Measurements from ENCODE around the gene C1orf198.

The C1orf198 gene

DNA sequence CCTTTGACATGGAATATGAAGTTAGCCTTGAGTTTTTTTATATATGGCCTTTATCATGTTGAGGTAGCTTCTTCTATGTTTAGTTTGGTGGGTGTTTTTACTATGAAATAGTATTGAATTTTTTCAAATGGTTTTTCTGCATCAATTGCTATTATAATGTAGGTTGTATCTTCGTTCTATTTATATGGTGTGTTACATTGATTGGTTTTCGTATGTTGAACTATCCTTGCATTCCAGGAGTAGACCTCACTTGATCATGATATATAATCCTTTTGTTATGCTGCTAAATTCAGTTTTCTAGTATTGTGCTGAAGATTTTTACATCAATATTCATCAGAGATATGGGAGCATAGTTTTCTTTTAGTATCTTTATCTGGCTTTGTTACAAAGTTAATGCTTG lies 55.8 kb downstream of the C1orf198 start:
- no peak for DNase-seq (ENCODE audit: low read depth in 1 of 2, low spot score in 1 of 2)

GRCh38 chr1:230809256-230809990 lies 58.9 kb downstream of the C1orf198 start:
- no peak for DNase-seq (ENCODE audit: low read depth in 1 of 2, low spot score in 1 of 2)

GRCh38 chr1:230808281-230808872 lies 59.9 kb downstream of the C1orf198 start:
- DNase-seq (ENCODE audit: low read depth in 1 of 2, low spot score in 1 of 2) = no peak

DNA sequence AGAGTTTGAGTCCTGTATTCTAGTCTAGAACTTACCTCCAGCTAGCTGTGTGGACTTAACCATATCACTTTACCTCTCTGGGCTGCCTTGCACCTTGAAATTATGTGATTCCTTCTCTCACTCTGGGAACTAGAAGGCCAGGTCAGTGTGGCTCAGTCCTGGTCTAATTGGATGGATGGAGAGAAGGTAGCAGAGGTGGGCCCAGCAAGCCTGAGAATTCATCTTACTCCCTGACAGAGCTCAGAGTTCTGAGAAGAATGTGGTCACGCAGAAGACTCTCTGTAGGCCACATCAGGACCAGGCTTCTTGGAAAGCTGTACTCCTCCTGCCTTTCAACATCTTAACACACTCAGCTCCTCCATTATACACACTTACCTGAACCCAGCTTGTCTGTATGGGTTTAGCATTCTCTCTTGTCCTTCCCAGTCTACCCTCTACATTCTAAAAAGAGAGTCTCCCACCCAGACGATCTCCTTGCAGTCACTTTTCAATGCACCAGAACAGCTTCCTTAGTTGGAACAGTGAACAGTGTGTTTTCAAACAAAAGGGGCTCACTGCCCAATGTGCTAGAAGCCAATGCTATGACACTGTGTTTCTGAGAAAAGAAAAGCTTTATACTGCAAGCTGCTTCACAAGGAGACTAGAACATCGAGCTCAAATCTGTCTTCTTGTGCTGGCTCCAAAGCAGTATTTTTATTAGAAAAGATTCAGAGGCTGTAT lies 60.6 kb downstream of the C1orf198 start:
- no peak for DNase-seq (ENCODE audit: low read depth in 1 of 2, low spot score in 1 of 2)

DNA sequence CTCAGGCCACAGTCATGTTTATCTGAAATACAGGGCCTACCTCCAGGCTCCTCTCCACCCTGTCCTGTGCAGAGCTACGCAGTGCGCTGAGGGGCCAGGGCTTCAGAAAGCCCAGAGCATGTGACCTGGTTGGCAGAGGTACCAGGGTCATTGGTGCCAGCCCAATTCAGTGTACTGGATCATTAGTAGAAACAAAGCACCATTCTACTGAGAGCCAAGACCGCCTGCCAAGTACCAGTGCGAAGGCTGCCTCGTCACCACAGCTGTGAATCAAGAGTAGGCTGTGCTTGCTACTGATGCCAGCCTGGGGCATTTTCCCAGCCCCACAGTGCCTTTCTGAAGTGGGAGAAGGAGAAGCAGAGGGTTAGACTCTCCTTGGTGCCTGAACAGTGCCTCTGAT lies 61.3 kb downstream of the C1orf198 start:
- DNase-seq (ENCODE audit: low read depth in 1 of 2, low spot score in 1 of 2) = no peak

GRCh38 chr1:230806552-230806951 lies 61.8 kb downstream of the C1orf198 start:
- no peak for DNase-seq (ENCODE audit: low read depth in 1 of 2, low spot score in 1 of 2)

DNA sequence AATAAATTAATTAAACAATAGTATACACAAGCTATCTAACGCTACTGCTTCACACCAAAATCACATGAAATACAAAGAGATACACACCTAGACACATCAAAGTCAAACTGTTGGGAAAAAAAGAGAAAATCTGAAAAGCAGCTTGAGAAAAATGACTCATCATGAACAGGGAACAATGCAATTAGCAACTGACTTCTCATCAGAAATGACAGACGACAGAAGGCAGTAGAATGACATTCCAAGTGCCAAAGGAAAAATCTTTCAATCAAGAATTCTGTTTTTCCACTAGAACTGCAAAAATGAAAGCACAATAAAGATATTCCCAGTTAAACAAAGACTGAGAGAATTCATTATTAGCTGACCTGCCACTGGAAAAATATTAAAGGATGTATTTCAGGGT lies 63.9 kb downstream of the C1orf198 start:
- DNase-seq (ENCODE audit: low read depth in 1 of 2, low spot score in 1 of 2) = no peak

DNA sequence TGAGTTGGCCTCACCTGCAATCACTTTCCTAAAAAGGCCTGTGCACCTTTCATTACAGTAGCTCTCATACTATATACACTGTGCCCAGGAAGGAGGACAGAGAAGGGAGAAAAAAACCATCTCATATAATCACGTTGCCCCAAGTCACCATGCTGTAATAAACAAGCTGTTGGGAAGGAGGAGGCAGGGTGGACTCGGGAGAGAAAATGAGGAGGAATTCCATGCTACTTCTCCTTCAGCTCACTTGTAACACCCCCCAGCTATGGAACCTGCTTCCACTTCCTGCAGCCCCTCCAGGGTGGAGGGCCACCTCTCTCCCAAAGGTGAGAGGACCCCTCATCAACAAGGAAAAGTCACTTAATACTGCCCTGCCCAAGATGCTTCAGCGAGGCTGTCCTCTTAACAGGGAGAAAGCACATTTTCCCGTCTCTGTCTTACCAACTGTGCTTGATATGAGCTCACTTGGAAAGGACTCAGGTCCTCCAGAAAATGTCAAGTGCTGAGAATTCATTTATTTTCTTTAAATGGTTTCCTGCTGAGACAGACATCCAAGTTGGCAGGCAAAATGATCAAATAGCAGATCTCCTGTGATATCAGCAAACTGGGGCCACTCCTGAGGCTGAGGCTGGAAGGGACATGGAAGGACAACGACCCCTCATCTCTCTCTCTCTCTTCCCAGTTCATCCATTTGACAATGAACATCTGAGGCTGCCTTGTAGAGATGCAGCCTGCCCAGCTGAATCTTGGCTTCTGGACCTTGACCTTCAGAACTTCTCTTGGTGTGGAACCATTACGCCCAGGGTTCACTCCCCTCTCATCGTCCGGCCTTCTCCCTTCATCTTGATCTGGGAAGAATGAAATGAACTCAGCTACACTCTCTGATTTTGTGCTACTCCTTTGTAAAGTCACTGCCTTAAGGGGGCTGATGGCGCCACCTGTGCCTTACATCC lies 67.2 kb downstream of the C1orf198 start:
- no peak for DNase-seq (ENCODE audit: low read depth in 1 of 2, low spot score in 1 of 2)

DNA sequence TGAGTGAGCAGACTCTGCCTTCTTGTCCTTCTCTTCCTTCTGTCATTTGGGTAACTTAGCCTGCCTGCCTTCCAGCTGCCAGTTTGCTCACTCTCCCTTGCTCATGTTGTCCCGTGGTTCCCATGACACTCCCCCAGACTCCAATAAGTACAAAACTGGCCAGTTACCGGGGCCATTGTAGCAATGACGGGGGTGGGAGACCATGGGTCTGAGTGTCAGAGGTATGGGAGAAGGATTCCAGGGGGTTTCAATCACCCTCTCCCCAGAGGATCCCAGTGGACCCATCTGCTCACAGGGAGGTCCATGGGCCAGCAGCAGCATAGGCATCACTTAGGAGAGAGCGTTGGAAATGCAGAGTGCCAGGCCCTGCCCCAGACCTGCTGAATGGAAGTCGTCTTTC lies 69.8 kb downstream of the C1orf198 start:
- no peak for DNase-seq (ENCODE audit: low read depth in 1 of 2, low spot score in 1 of 2)

GRCh38 chr1:230797942-230798365 lies 70.4 kb downstream of the C1orf198 start:
- no peak for DNase-seq (ENCODE audit: low read depth in 1 of 2, low spot score in 1 of 2)

DNA sequence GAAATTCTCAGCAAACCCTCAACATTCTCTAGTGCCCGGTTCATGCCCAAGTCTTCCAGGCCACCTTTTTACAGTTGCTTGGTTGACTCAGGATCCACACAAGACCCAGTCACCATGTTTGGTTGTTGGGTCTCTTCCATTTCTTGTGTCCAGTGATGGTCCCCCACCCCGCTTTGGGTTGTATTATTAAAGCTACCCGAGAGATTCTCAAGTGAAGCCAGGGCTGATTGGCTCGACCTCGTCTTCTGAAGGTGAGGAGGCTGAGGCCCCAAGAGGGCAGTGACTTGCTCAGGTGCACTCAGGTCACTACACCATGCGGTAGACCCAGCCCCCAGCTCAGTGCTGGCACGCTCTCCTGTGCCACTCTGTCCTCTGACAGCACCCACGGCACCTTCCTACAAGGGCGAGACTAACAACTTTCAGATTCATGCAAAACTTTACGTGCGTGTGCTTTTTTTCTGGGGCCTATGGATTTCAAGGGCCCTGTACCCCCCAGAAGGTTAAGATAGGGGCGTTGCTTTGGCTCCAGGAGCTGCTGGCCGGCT lies 70.9 kb downstream of the C1orf198 start:
- DNase-seq (ENCODE audit: low read depth in 1 of 2, low spot score in 1 of 2) = no peak

DNA sequence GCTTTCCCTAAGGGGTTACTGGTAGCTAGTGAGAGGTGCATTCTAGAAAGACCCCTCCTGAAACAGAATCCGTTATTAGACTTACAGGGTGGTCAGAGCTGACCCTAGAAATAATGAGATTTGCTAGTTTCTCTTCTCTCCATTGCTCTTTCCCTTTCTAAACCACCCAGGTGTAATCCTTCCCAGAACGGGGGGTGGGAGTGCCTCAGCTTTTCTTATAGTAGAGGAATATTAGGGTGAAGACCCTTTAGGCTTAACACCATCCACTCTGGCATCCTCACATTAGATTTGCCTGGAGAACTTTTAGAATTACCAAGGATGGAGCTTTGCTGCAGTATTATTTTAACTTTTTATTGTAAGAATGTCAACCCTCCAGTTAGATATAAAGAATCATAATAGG lies 71.7 kb downstream of the C1orf198 start:
- no peak for DNase-seq (ENCODE audit: low read depth in 1 of 2, low spot score in 1 of 2)

DNA sequence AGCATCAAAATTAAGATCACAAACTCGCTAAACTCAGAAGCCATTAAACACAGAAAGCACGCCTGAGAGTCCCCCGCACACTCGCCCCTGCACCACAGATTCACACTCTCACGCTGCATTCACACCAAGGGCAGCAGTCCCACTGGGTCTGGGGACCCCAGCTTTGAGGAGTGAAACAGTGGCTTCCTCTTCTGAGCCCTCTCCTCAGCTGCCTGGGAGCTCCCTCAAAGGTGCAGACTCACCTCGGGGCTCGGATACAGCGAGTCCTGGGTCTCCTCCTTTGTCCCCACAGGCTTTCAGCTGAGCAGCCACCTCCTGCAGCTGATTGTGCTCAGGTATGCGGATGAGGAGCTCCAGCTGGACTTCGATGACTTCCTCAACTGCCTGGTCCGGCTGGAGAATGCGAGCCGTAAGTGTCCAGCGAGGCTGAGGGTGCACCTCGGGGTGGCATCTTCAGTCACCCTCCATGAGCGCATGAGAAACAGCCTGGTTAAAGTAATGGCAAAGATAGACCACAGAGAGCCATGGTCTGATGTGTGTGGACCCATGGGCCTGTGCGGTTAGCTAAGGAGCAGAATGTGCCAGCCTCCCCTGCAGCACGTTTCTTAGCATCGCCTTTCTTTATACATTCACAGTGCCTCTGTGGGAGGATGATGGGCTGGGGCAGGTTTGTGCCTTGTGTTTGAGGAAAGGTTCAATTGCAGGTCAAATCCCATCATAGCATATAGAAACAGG lies 73.3 kb downstream of the C1orf198 start:
- no peak for DNase-seq (ENCODE audit: low read depth in 1 of 2, low spot score in 1 of 2)

- DNase-seq (ENCODE audit: low read depth in 1 of 2, low spot score in 1 of 2) = no peak
Observed at GRCh38 chr1:230794431-230794830, 73.9 kb downstream of the C1orf198 start.

- no peak for DNase-seq (ENCODE audit: low read depth in 1 of 2, low spot score in 1 of 2)
Observed at GRCh38 chr1:230793463-230793745, 74.9 kb downstream of the C1orf198 start.

DNA sequence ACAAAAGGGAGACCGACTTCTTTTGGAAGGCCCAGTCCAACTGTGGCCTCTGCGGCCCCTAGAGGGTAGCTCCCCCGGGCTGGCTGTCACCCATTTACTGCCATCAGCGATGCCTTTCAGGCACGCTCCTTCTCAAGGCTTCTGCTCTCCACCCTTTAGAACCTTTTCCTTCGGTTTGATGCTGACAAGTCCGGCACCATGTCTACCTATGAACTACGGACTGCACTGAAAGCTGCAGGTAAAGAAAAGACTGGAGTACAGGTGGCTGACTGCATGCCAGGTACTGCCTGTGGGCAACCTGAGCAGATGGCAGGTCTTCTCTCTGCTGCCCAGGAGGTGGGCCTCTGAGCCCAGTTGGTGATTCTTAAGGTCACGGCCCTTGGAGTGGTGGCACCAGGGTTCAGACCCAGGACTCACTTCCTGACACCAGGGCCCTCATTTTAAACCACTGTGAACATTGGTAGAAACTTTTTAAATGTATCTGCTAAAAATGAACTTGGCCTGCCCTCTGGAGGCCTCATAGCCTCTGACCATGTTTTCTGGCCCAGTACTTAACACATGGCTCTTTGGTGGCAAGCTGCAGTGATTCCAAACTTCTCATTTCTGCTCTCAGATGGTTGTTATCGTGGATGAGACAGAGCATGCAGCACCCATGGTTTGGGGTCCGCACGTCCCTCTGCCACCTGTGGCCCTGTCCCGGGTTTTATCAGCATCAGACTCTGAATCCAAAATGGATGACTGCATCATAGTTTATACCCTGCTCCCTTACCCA lies 75.4 kb downstream of the C1orf198 start:
- no peak for DNase-seq (ENCODE audit: low read depth in 1 of 2, low spot score in 1 of 2)

DNA sequence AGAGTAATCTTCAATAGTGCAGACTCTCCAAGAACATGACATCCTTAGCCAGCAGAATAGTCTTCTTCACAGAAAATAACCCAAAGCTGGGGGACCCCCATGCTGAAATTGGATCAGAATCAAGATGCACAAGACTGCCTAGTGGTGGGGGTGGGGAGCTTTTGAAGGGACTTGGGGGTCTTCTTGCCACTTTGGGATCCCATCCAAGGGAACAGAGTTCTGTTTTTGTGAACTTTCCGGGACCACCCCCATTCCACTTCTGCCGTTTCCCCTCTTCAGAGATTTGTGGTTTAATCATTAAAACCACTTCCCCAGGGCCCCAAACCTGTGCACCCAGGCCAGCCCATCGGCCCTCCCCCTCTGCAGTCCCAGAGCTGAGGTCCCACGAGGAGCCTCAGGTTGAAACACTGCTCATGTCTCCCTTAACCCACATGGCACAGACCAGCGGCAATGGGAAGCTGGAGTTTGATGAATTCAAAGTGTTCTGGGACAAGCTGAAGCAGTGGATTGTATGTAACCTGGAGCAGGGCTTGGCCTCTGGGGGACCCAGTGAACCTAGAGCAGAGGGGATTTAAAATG lies 76.2 kb downstream of the C1orf198 start:
- no peak for DNase-seq (ENCODE audit: low read depth in 1 of 2, low spot score in 1 of 2)

- no peak for DNase-seq (ENCODE audit: low read depth in 1 of 2, low spot score in 1 of 2)
Observed at GRCh38 chr1:230790026-230790425, 78.3 kb downstream of the C1orf198 start.

- no peak for DNase-seq (ENCODE audit: low read depth in 1 of 2, low spot score in 1 of 2)
Observed at GRCh38 chr1:230788561-230789275, 79.6 kb downstream of the C1orf198 start.

Measured in stimulated activated CD4-positive, alpha-beta T cell treated with anti-CD3 and anti-CD28 coated beads, Interleukin-15, amount 100 ng/mL, for 1 hour (primary cell).